HG03103 (cell line): ENCODE results near the gene FOXE1.

Source experiments
- ATAC-seq: cut with Tn5 transposase; IDR thresholded peaks from one replicate; pipeline ENCODE4 v1.9.1; 2021; ENCODE audit warnings: low read depth; ENCODE audit not compliant: unreplicated experiment

The FOXE1 gene

GRCh38 chr9:97861148-97861475 is 8.1 kb downstream of the FOXE1 start:
- no peak for ATAC-seq

GRCh38 chr9:97863314-97863713 is 10.3 kb downstream of the FOXE1 start:
- ATAC-seq, result no peak

GRCh38 chr9:97864396-97864795 is 11.4 kb downstream of the FOXE1 start:
- ATAC-seq, result no peak

GRCh38 chr9:97866300-97866699 is 13.3 kb downstream of the FOXE1 start:
- ATAC-seq, result no peak

GRCh38 chr9:97866848-97867247 is 13.8 kb downstream of the FOXE1 start:
- ATAC-seq, result peak; percentile 61

GRCh38 chr9:97868859-97869258 is 15.8 kb downstream of the FOXE1 start:
- no peak for ATAC-seq

GRCh38 chr9:97873425-97873824 is 20.4 kb downstream of the FOXE1 start:
- ATAC-seq, result no peak

- no peak for ATAC-seq
These were observed 20.9 kb downstream of the FOXE1 start for GRCh38 chr9:97873882-97874281.

GRCh38 chr9:97874624-97875023 is 21.6 kb downstream of the FOXE1 start:
- ATAC-seq, result no peak

GRCh38 chr9:97875111-97875510 is 22.1 kb downstream of the FOXE1 start:
- ATAC-seq, result no peak

GRCh38 chr9:97876061-97876460 is 23.0 kb downstream of the FOXE1 start:
- ATAC-seq, result no peak

GRCh38 chr9:97880336-97880735 is 27.3 kb downstream of the FOXE1 start:
- no peak for ATAC-seq

GRCh38 chr9:97889941-97890887 is 37.2 kb downstream of the FOXE1 start:
- no peak for ATAC-seq

GRCh38 chr9:97891736-97892135 is 38.7 kb downstream of the FOXE1 start:
- no peak for ATAC-seq

GRCh38 chr9:97892421-97892820 is 39.4 kb downstream of the FOXE1 start:
- no peak for ATAC-seq

GRCh38 chr9:97895211-97895610 is 42.2 kb downstream of the FOXE1 start:
- ATAC-seq, result no peak

GRCh38 chr9:97895695-97896332 is 42.8 kb downstream of the FOXE1 start:
- ATAC-seq, result no peak

GRCh38 chr9:97900103-97900737 is 47.2 kb downstream of the FOXE1 start:
- ATAC-seq, result no peak

- no peak for ATAC-seq
These were observed 47.9 kb downstream of the FOXE1 start for GRCh38 chr9:97900738-97901565.

- no peak for ATAC-seq
These were observed 50.2 kb downstream of the FOXE1 start for GRCh38 chr9:97903177-97903576.

- no peak for ATAC-seq
These were observed 51.7 kb downstream of the FOXE1 start for GRCh38 chr9:97904725-97905124.
